H1 (cell line): Measurements from ENCODE around the gene PXDN. TPM values are rescaled to one million over a fixed set of nuclear protein-coding genes. Genes with fewer than 3 reads are reported as not detected.

Source experiments
- ATF3 ChIP-seq: IDR thresholded peaks from 2 replicates; pipeline ENCODE4 v1.6.1; 2011; ENCODE audit warnings: low read depth, mild to moderate bottlenecking, low read length; ENCODE audit not compliant: insufficient read depth
- RNF2 ChIP-seq: fragments of 200-900, 300-1000 bp; sonication (generic); IDR thresholded peaks from 2 replicates; pipeline ENCODE4 v1.7.1; 2016; ENCODE audit warnings: borderline replicate concordance, low read depth, mild to moderate bottlenecking, antibody characterized with exemption, low read length; ENCODE audit not compliant: poor library complexity, severe bottlenecking; ENCODE audit errors: missing control alignments
- RXRA ChIP-seq: IDR thresholded peaks from 2 replicates; pipeline ENCODE4 v1.6.1; 2011; ENCODE audit warnings: low read depth, mild to moderate bottlenecking, low read length, moderate library complexity; ENCODE audit not compliant: insufficient read depth
- YY1 ChIP-seq: IDR thresholded peaks from 2 replicates; pipeline ENCODE4 v1.6.1; 2011; ENCODE audit warnings: low read depth, mild to moderate bottlenecking, low read length
- polyA plus RNA-seq, 7 experiments: library from polyadenylated mRNA; depleted of rRNA in 3 of 7; stranded (reverse) in 5 of 7; unstranded in 2 of 7; fragments of >200 nt in 5 of 7; fragments of 200-250 nt in 2 of 7; gene quantifications; 1 replicate in 5 of 7; 2 replicates in 1 of 7; 4 replicates in 1 of 7; pipeline versions ENCODE4 v1.2.1 to v1.2.3, GENCODE V29; 2011 to 2013; ENCODE audit warnings: missing spikeins in 2 of 7, mixed read lengths in 2 of 7
- total RNA-seq: library from RNA; stranded (reverse); fragmentation: NEBNext Ultra II Directional; extraction: Animal tissue kit (Norgen Biotek cat#: 25700); gene quantifications from 2 replicates; pipeline ENCODE4 v1.2.1, GENCODE V29; 2021
- TF ChIP-seq, protein P1 (sequence below), 3 experiments: IDR thresholded peaks; 1 replicate in 2 of 3; 2 replicates in 1 of 3; pipeline versions ENCODE4 v1.5.1 to v1.6.1; 2011; ENCODE audit warnings: low read length in 3 of 3, mild to moderate bottlenecking in 3 of 3, inconsistent platforms in 2 of 3, low read depth in 1 of 3, moderate library complexity in 1 of 3; ENCODE audit not compliant: insufficient read depth in 1 of 3; ENCODE audit errors: control extremely low read depth in 1 of 3
- TF ChIP-seq, protein P2 (sequence below): fragments of 300-600 bp; sonication (generic); IDR thresholded peaks from 2 replicates; pipeline ENCODE4 v1.7.1; 2012; ENCODE audit warnings: low read length, moderate library complexity, mild to moderate bottlenecking, inconsistent platforms; ENCODE audit not compliant: insufficient replicate concordance

The PXDN gene
- total and polyA plus RNA-seq, 2 of the 8 experiments (the other 6 are each of a cell fraction or from before 2014, with no cell fraction given): 104 to 141 TPM

- TF ChIP-seq RXRA (no peak), ATF3 (no peak), RNF2 (no peak), YY1 (no peak)
- TF ChIP-seq, protein P1, sequence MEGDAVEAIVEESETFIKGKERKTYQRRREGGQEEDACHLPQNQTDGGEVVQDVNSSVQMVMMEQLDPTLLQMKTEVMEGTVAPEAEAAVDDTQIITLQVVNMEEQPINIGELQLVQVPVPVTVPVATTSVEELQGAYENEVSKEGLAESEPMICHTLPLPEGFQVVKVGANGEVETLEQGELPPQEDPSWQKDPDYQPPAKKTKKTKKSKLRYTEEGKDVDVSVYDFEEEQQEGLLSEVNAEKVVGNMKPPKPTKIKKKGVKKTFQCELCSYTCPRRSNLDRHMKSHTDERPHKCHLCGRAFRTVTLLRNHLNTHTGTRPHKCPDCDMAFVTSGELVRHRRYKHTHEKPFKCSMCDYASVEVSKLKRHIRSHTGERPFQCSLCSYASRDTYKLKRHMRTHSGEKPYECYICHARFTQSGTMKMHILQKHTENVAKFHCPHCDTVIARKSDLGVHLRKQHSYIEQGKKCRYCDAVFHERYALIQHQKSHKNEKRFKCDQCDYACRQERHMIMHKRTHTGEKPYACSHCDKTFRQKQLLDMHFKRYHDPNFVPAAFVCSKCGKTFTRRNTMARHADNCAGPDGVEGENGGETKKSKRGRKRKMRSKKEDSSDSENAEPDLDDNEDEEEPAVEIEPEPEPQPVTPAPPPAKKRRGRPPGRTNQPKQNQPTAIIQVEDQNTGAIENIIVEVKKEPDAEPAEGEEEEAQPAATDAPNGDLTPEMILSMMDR (IDR thresholded peaks at IDR 0.05; ENCODE audit: control extremely low read depth in 1 of 3, insufficient read depth in 1 of 3, low read depth in 1 of 3, low read length in 3 of 3): no peak
- TF ChIP-seq, protein P2, sequence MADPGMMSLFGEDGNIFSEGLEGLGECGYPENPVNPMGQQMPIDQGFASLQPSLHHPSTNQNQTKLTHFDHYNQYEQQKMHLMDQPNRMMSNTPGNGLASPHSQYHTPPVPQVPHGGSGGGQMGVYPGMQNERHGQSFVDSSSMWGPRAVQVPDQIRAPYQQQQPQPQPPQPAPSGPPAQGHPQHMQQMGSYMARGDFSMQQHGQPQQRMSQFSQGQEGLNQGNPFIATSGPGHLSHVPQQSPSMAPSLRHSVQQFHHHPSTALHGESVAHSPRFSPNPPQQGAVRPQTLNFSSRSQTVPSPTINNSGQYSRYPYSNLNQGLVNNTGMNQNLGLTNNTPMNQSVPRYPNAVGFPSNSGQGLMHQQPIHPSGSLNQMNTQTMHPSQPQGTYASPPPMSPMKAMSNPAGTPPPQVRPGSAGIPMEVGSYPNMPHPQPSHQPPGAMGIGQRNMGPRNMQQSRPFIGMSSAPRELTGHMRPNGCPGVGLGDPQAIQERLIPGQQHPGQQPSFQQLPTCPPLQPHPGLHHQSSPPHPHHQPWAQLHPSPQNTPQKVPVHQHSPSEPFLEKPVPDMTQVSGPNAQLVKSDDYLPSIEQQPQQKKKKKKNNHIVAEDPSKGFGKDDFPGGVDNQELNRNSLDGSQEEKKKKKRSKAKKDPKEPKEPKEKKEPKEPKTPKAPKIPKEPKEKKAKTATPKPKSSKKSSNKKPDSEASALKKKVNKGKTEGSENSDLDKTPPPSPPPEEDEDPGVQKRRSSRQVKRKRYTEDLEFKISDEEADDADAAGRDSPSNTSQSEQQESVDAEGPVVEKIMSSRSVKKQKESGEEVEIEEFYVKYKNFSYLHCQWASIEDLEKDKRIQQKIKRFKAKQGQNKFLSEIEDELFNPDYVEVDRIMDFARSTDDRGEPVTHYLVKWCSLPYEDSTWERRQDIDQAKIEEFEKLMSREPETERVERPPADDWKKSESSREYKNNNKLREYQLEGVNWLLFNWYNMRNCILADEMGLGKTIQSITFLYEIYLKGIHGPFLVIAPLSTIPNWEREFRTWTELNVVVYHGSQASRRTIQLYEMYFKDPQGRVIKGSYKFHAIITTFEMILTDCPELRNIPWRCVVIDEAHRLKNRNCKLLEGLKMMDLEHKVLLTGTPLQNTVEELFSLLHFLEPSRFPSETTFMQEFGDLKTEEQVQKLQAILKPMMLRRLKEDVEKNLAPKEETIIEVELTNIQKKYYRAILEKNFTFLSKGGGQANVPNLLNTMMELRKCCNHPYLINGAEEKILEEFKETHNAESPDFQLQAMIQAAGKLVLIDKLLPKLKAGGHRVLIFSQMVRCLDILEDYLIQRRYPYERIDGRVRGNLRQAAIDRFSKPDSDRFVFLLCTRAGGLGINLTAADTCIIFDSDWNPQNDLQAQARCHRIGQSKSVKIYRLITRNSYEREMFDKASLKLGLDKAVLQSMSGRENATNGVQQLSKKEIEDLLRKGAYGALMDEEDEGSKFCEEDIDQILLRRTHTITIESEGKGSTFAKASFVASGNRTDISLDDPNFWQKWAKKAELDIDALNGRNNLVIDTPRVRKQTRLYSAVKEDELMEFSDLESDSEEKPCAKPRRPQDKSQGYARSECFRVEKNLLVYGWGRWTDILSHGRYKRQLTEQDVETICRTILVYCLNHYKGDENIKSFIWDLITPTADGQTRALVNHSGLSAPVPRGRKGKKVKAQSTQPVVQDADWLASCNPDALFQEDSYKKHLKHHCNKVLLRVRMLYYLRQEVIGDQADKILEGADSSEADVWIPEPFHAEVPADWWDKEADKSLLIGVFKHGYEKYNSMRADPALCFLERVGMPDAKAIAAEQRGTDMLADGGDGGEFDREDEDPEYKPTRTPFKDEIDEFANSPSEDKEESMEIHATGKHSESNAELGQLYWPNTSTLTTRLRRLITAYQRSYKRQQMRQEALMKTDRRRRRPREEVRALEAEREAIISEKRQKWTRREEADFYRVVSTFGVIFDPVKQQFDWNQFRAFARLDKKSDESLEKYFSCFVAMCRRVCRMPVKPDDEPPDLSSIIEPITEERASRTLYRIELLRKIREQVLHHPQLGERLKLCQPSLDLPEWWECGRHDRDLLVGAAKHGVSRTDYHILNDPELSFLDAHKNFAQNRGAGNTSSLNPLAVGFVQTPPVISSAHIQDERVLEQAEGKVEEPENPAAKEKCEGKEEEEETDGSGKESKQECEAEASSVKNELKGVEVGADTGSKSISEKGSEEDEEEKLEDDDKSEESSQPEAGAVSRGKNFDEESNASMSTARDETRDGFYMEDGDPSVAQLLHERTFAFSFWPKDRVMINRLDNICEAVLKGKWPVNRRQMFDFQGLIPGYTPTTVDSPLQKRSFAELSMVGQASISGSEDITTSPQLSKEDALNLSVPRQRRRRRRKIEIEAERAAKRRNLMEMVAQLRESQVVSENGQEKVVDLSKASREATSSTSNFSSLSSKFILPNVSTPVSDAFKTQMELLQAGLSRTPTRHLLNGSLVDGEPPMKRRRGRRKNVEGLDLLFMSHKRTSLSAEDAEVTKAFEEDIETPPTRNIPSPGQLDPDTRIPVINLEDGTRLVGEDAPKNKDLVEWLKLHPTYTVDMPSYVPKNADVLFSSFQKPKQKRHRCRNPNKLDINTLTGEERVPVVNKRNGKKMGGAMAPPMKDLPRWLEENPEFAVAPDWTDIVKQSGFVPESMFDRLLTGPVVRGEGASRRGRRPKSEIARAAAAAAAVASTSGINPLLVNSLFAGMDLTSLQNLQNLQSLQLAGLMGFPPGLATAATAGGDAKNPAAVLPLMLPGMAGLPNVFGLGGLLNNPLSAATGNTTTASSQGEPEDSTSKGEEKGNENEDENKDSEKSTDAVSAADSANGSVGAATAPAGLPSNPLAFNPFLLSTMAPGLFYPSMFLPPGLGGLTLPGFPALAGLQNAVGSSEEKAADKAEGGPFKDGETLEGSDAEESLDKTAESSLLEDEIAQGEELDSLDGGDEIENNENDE: no peak
Observed at GRCh38 chr2:1617425-1618021, 126.8 kb downstream of the PXDN start (continued).
